GM10248 (cell line): ENCODE measurements around the gene TPP2.

ENCODE experiments used
- CTCF ChIA-PET: fragments of 300-600 bp; sonication (Branson Sonifier 250); formaldehyde crosslinking; extraction: SDS; loops from one replicate; lab custom pipeline; 2021; ENCODE audit warnings: antibody characterized with exemption; lab: Yijun Ruan, JAX
- POLR2A ChIA-PET: fragments of 350-650 bp; sonication (Branson Sonifier 250); formaldehyde crosslinking; extraction: SDS; loops from one replicate; lab custom pipeline; 2020; ENCODE audit warnings: antibody characterized with exemption; lab: Yijun Ruan, JAX
- DNase-seq: peaks from one replicate; pipeline ENCODE4 v3.0.0; 2012; ENCODE audit errors: extremely low spot score
- TF ChIP-seq, protein P1 (sequence below): IDR thresholded peaks from 2 replicates; pipeline ENCODE4 v1.5.1; 2012; ENCODE audit warnings: mild to moderate bottlenecking, low read depth; ENCODE audit errors: extremely low read depth, missing control alignments, control extremely low read depth

Gene TPP2

GRCh38 chr13:102687520-102687919 is 90.7 kb downstream of the TPP2 start:
- TF ChIP-seq, protein P1, sequence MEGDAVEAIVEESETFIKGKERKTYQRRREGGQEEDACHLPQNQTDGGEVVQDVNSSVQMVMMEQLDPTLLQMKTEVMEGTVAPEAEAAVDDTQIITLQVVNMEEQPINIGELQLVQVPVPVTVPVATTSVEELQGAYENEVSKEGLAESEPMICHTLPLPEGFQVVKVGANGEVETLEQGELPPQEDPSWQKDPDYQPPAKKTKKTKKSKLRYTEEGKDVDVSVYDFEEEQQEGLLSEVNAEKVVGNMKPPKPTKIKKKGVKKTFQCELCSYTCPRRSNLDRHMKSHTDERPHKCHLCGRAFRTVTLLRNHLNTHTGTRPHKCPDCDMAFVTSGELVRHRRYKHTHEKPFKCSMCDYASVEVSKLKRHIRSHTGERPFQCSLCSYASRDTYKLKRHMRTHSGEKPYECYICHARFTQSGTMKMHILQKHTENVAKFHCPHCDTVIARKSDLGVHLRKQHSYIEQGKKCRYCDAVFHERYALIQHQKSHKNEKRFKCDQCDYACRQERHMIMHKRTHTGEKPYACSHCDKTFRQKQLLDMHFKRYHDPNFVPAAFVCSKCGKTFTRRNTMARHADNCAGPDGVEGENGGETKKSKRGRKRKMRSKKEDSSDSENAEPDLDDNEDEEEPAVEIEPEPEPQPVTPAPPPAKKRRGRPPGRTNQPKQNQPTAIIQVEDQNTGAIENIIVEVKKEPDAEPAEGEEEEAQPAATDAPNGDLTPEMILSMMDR = no peak
- POLR2A ChIA-PET = no interaction called here
- DNase-seq = no peak
- CTCF ChIA-PET = interaction anchor here (2.0 kb wide), 1 partner anchor 96 kb away, joined by 6 read pairs; no protein-coding TSS in a partner anchor

DNA sequence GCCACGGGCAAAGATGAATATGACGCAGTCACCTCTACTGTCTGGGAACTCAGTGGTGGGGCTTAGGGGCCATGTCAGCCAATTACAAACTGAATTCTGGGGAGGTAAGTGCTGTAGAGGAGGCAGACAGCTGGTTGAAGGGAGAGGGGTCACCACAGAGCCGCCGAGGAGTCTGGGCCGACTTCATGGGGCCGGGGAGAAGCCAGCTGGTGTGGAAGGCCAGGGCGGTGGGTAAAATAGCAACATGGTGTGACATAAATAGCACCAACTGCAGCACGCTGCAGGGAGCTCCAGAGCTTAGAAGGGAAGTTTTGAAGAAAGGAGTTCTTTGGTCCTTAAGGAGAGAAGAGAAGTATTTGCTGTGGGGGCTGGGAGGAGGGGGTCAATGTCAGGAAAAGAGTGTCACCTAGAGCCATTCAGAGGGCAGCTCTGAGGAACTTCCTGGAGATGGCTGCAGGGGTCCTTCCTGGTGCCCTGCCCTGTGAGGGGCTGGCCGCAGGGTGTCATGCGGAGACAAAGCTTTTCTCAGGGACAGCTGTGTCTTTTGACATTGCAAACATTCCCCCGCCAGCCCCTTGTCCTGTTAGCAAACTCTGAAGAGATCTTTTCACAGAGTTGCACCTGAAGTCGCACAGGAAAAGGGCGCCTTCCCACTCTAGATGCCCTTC is 91.7 kb downstream of the TPP2 start:
- TF ChIP-seq, protein P1 = no peak
- CTCF ChIA-PET = interaction anchor here (1.2 kb wide), 1 partner anchor 10 kb away, joined by 3 read pairs; no protein-coding TSS in a partner anchor
- POLR2A ChIA-PET = no interaction called here
- DNase-seq = no peak

DNA sequence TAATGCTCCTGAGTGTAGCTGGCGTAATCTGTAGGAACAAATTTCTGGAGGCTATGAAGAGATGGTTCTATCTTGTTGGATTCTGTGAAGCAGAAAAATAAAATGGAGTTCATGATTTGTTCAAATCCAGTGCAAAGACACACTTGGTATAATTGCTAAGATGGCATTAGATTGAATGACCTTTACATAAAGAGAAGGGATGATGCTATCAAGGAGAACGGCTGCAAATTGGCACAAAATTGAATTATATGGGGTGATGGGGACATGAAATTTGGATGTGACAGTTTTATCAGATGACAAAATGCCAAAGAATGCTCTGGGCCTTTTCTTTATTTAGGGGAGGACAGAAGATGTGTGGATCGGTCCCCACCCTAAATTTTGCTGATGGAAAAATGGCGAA is 94.1 kb downstream of the TPP2 start:
- ChIA-PET CTCF (interaction anchor here (1.0 kb wide), 1 partner anchor 99 kb away, joined by 3 read pairs; no protein-coding TSS in a partner anchor), POLR2A (no interaction called here)
- no peak for DNase-seq
- TF ChIP-seq, protein P1 = no peak

DNA sequence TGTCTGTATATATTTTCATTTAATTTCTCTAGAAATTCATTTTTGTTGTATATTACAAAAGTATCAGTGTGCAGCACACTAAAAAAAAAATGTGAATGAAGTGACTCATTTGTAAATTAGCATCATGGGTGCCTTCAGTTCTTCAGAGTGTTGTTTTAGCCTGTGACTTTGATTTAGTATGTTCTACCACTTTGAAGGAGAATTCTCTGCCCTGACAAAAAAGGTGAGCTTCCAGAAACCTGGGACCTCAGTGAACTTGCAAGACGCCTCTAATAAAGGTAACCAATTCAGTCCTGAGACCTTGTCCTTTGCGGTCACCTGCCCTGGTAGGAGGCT is 95.7 kb downstream of the TPP2 start:
- CTCF ChIA-PET = no interaction called here

DNA sequence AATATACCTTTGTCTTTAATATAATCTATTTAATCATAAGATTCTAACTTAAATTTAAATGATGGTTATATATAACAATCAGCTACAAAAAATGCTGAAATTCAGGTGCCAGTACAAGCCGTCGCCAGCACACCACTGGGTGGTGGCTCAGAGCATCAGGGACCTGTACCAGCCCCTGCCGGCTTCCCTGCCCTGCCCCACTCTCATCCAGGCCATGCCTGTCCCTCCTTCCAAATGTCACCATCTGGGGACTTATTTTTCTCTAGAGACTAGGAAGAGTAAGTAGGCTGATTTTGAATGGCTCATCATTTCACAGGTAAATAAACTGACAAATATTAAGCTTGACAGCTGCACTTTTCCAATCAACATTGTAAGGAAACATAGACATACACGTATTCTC is 96.5 kb downstream of the TPP2 start:
- TF ChIP-seq, protein P1 = no peak
- ChIA-PET CTCF (no interaction called here), POLR2A (no interaction called here)
- DNase-seq = no peak

More for the DNA sequence above, 95.7 kb downstream of the TPP2 start:
- TF ChIP-seq, protein P1 = no peak
- no peak for DNase-seq
- POLR2A ChIA-PET = no interaction called here

DNA sequence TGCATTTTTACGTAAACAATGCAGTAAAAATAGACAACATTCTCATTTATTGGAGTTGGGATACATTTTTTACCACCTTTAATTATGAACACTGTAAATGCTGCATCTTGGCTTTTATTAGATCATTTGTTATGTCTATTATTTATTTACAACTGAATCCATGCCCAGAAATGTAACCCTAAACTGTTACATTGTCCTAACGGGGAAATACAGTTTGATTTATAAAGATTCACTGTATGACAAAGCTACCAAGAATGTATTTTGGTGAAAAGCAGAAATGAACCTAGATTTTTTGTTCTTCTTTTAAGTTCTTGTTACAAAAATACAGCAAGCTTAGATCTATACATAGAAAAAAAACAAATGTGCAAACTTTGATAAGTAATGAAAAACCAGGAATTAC is 97.0 kb downstream of the TPP2 start:
- ChIA-PET POLR2A (no interaction called here), CTCF (interaction anchor here (1.2 kb wide), 1 partner anchor 8 kb away, joined by 3 read pairs; no protein-coding TSS in a partner anchor)
- TF ChIP-seq, protein P1 = no peak
- DNase-seq = no peak
